Measurements from ENCODE around the gene FTSJ1. TPM values are rescaled to one million over a fixed set of nuclear protein-coding genes. Genes with fewer than 3 reads are reported as not detected.

FTSJ1 gene
- total and polyA plus RNA-seq, 2 experiments from 2014 or later = 42.8 to 76.3 TPM

DNA sequence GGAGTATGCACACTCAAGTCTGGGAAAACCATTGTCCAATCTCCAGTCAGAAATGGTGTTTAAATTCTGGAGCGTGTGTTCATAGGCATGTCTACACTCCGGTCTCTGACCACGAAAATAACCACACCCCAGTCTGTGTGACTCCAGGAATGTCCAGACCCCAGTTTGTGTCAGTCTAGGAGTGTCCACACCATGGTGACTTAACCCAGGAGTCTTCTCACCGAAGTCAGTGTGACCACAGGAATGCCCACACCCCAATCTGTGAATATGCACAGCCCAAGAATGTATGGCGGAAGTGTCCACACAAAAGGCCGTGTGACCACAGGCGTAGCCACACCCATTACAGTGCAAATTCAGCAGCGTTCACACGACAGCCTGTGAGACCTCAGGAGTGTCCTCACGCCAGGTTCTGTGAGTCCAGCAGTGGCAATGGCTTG is 11.4 kb downstream of the FTSJ1 start:
- TF ChIP-seq, protein P1, sequence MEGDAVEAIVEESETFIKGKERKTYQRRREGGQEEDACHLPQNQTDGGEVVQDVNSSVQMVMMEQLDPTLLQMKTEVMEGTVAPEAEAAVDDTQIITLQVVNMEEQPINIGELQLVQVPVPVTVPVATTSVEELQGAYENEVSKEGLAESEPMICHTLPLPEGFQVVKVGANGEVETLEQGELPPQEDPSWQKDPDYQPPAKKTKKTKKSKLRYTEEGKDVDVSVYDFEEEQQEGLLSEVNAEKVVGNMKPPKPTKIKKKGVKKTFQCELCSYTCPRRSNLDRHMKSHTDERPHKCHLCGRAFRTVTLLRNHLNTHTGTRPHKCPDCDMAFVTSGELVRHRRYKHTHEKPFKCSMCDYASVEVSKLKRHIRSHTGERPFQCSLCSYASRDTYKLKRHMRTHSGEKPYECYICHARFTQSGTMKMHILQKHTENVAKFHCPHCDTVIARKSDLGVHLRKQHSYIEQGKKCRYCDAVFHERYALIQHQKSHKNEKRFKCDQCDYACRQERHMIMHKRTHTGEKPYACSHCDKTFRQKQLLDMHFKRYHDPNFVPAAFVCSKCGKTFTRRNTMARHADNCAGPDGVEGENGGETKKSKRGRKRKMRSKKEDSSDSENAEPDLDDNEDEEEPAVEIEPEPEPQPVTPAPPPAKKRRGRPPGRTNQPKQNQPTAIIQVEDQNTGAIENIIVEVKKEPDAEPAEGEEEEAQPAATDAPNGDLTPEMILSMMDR (conservative IDR thresholded peaks at IDR 0.05; ENCODE audit: low read depth in 2 of 2) = no peak
- TF ChIP-seq ZNF114 (CRISPR knock-in tag; IDR thresholded peaks at IDR 0.05) (no peak), POLR2AphosphoS5 (IDR thresholded peaks at IDR 0.05; ENCODE audit: low read depth) (no peak), EZH2 (IDR thresholded peaks at IDR 0.05; ENCODE audit: low read depth, unreplicated experiment) (no peak), EZH2phosphoT487 (IDR thresholded peaks at IDR 0.05; ENCODE audit: unreplicated experiment) (no peak), ZNF331 (CRISPR knock-in tag; IDR thresholded peaks at IDR 0.05; ENCODE audit: low read depth) (no peak), NANOG (IDR thresholded peaks at IDR 0.05; ENCODE audit: borderline replicate concordance) (no peak), JUNB (IDR thresholded peaks at IDR 0.05; ENCODE audit: unreplicated experiment) (no peak)
- TF ChIP-seq, protein P2, sequence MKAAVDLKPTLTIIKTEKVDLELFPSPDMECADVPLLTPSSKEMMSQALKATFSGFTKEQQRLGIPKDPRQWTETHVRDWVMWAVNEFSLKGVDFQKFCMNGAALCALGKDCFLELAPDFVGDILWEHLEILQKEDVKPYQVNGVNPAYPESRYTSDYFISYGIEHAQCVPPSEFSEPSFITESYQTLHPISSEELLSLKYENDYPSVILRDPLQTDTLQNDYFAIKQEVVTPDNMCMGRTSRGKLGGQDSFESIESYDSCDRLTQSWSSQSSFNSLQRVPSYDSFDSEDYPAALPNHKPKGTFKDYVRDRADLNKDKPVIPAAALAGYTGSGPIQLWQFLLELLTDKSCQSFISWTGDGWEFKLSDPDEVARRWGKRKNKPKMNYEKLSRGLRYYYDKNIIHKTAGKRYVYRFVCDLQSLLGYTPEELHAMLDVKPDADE (IDR thresholded peaks at IDR 0.05) = no peak
- TF ChIP-seq, protein P3, sequence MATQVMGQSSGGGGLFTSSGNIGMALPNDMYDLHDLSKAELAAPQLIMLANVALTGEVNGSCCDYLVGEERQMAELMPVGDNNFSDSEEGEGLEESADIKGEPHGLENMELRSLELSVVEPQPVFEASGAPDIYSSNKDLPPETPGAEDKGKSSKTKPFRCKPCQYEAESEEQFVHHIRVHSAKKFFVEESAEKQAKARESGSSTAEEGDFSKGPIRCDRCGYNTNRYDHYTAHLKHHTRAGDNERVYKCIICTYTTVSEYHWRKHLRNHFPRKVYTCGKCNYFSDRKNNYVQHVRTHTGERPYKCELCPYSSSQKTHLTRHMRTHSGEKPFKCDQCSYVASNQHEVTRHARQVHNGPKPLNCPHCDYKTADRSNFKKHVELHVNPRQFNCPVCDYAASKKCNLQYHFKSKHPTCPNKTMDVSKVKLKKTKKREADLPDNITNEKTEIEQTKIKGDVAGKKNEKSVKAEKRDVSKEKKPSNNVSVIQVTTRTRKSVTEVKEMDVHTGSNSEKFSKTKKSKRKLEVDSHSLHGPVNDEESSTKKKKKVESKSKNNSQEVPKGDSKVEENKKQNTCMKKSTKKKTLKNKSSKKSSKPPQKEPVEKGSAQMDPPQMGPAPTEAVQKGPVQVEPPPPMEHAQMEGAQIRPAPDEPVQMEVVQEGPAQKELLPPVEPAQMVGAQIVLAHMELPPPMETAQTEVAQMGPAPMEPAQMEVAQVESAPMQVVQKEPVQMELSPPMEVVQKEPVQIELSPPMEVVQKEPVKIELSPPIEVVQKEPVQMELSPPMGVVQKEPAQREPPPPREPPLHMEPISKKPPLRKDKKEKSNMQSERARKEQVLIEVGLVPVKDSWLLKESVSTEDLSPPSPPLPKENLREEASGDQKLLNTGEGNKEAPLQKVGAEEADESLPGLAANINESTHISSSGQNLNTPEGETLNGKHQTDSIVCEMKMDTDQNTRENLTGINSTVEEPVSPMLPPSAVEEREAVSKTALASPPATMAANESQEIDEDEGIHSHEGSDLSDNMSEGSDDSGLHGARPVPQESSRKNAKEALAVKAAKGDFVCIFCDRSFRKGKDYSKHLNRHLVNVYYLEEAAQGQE (IDR thresholded peaks at IDR 0.05; ENCODE audit: unreplicated experiment) = no peak
- peaks cover 2% of the 10 kb centered on the region for H3K27me3 Mint-ChIP-seq (ENCODE audit: insufficient read depth, low read depth, poor library complexity)
- no peak overlapping the region for H2AFZ ChIP-seq
- no peaks in the 10 kb centered on the region for H3K9me3 Mint-ChIP-seq
- no peaks in the 10 kb centered on the region for H3K4me1 ChIP-seq (ENCODE audit: insufficient read depth)
- H3F3A ChIP-seq (replicated peaks; ENCODE audit: low read depth) = no peaks in the 10 kb centered on the region
- H3K27ac ChIP-seq (ENCODE audit: low read depth) = no peak overlapping the region
- DNase-seq (ENCODE audit: low spot score) = peak; percentile 17
- H3K36me3 ChIP-seq (ENCODE audit: insufficient read depth) = peaks cover 4% of the 10 kb centered on the region; the same call in 1 of the 2 replicates
- H3K27me3 ChIP-seq (ENCODE audit: insufficient read depth) = no peaks in the 10 kb centered on the region
- H3K4me1 Mint-ChIP-seq = no peaks in the 10 kb centered on the region
- H3K79me2 ChIP-seq (replicated peaks; ENCODE audit: insufficient read depth) = no peaks in the 10 kb centered on the region
- ATAC-seq = no peak
- no peak overlapping the region for H3K4me3 Mint-ChIP-seq
- no peak overlapping the region for H3K4me2 ChIP-seq
- H4K20me1 ChIP-seq (replicated peaks; ENCODE audit: insufficient read depth) = no peaks in the 10 kb centered on the region
- H3K9me2 ChIP-seq (ENCODE audit: insufficient read depth) = no peaks in the 10 kb centered on the region
- no peak overlapping the region for H3K4me3 ChIP-seq
- peaks cover 15% of the 10 kb centered on the region; the same call in 2 of the 3 replicates for H3K36me3 Mint-ChIP-seq (ENCODE audit: low read depth)
- no peak overlapping the region for H3K27ac Mint-ChIP-seq
